HG02885 (cell line): ENCODE measurements around the gene CMTM1.
"Not testable (repeated sequence)": the region's sequence is repeated elsewhere in the genome, so short reads cannot be mapped to it uniquely, and the experiment has no call there.

ENCODE experiments used
- ATAC-seq: cut with Tn5 transposase; IDR thresholded peaks from one replicate; pipeline ENCODE4 v1.9.1; 2021; ENCODE audit warnings: mild to moderate bottlenecking; ENCODE audit not compliant: unreplicated experiment, poor library complexity

Gene CMTM1

GRCh38 chr16:66560107-66560506 is 6.1 kb upstream of the CMTM1 start:
- ATAC-seq, result no peak

GRCh38 chr16:66561381-66562080 is 4.7 kb upstream of the CMTM1 start:
- ATAC-seq, result no peak

GRCh38 chr16:66562409-66562808 is 3.8 kb upstream of the CMTM1 start:
- no peak for ATAC-seq

GRCh38 chr16:66562986-66563385 is 3.3 kb upstream of the CMTM1 start:
- ATAC-seq, result no peak

GRCh38 chr16:66563574-66564334 is 2.5 kb upstream of the CMTM1 start:
- no peak for ATAC-seq

- ATAC-seq, result not testable (repeated sequence)
These were observed 1.0 kb downstream of the CMTM1 start for GRCh38 chr16:66567270-66567669.

- ATAC-seq, result no peak
These were observed 2.1 kb downstream of the CMTM1 start for GRCh38 chr16:66568355-66568754.

GRCh38 chr16:66569131-66569530 is 2.9 kb downstream of the CMTM1 start:
- ATAC-seq, result no peak

- ATAC-seq, result no peak
These were observed 3.7 kb downstream of the CMTM1 start for GRCh38 chr16:66569827-66570405.

GRCh38 chr16:66572356-66572755 is 6.1 kb downstream of the CMTM1 start:
- ATAC-seq, result no peak

GRCh38 chr16:66574081-66574480 is 7.8 kb downstream of the CMTM1 start:
- no peak for ATAC-seq

- ATAC-seq, result no peak
These were observed 8.3 kb downstream of the CMTM1 start for GRCh38 chr16:66574531-66574930.

GRCh38 chr16:66575060-66575459 is 8.8 kb downstream of the CMTM1 start:
- no peak for ATAC-seq

GRCh38 chr16:66576296-66576695 is 10.1 kb downstream of the CMTM1 start:
- no peak for ATAC-seq

GRCh38 chr16:66578651-66579531 is 12.7 kb downstream of the CMTM1 start, which contains the start of gene CMTM2:
CMTM2 (plus strand) TSS chr16:66579463; CDS start chr16:66579608, 145 bp downstream.
- ATAC-seq, result no peak

- ATAC-seq, result no peak
These were observed 14.5 kb downstream of the CMTM1 start for GRCh38 chr16:66580605-66581209.

- no peak for ATAC-seq
These were observed 15.2 kb downstream of the CMTM1 start for GRCh38 chr16:66581246-66581952.

- no peak for ATAC-seq
These were observed 19.4 kb downstream of the CMTM1 start for GRCh38 chr16:66585481-66586239.
